Stimulated activated CD4-positive, alpha-beta T cell treated with anti-CD3 and anti-CD28 coated beads, Interleukin-15, amount 100 ng/mL, for 48 hours (primary cell): ENCODE data around the gene SAMD11.

Experiments
- DNase-seq, 2 donors: peaks; one replicate each; pipeline ENCODE4 v3.0.0-alpha.2; 2020; ENCODE audit warnings: low read depth in 2 of 2

The SAMD11 gene

DNA sequence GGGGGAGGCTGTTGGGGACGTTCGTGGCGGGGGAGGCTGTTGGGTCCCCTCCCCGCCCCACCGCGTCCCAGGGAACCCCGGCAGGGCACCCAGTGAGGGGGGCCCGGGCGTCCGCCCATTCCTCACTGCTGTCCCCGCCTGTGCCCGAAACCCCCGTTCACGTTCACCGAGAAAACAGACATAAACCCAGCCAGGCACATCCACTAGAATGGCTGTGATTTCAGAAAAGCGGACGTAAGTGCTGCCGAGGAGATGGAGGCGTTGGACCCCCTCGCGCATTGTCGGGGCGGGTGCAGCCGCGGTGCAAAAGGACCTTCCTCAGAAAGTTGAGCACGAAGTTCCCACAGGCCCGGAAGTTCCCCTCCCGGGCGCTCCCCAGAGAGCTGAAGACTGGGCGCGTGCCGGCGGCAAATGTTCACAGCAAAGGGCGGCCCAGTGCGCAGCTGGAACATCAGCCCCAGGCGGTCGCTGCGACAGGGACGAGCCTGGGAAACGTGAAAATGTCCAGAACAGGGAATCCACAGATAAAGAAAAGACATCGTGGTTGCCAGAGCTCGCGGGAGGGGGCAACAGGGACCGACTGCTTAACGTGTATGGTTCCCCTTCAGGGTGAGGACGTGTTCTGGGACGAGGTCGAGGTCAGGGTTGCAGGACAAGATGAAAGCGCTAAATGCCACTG lies 18.5 kb upstream of the SAMD11 start:
- no peak for DNase-seq

GRCh38 chr1:905811-906599 lies 17.7 kb upstream of the SAMD11 start:
- no peak for DNase-seq

GRCh38 chr1:906600-907420 lies 16.9 kb upstream of the SAMD11 start:
- DNase-seq: no peak

DNA sequence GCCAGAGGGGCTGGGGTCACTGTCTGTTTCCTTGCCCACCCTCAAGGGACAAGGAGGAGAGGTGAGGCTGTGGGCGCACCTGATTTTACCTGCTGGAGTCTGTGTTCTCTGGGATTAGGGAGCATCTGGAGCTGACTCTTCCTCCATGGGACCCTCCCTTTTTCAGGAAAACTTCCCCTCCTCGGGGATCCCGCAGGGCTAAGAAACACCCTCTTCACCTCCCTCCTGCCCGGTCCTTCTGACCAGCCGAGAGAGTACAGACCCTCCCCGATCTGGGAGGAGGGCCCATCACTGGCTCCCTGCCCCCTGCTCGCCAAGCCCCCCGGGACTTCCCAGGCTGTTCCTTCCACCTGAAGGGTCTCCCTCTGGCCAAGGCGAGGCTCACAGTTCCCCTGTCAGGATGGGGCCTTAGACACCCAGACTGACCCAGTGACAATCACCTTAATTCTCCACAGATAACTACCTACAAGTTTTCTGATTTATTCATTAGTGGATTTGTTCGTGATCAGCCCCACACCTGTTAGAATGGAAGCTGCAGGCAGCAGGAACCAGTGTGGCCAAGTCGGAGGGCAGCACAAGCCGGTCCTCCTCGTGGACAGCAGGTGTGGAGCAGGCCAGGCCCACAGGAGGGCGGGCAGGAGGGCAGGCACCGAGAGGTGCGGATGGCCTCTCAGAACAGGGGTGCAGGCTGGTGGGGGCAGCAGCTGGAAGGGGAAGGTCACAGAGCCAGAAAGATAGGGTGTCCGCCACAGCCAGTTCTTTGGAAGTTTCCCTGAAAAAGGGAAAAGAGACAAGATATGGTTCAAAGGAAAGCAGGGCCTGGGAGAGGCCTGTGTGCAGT lies 15.9 kb upstream of the SAMD11 start:
- DNase-seq: no peak

DNA sequence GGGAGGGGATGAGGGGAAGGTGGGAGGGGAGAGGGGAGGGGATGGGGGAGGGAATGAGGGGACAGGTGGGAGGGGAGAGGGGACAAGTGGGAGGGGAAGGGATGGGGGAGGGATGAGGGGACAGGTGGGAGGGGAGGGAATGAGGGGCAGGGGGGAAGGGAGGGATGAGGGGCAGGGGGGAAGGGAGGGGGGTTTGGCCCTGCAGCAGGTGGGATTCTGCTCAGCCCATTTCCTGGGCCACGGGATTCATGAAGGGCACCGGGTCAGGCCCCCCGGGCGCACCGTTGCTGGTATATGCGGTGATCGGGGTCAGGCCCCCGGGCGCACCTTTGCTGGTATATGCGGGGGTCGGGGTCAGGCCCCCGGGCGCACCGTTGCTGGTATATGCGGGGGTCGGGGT lies 15.1 kb upstream of the SAMD11 start:
- no peak for DNase-seq

DNA sequence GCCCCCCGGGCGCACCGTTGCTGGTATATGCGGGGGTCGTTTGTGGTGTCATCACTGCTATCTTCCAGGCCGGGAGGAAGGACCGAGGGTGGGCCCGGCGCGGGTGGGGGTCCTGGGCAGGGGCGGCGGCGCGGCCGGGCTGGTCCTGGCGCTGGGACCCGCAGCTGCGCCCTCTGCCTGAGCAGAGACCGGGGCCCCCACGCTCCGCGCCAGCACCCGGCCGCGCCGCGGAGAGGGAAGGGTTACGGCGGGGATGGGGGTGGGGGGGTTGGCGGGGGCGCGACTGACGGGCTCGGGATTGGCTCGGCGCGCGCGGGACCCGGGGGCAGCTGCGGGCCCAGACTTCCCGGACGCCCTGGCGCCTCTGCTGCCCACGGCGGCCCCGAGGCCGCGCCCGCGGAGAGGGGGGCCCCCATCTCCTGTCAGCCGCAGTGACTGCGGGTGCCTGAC lies 13.8 kb upstream of the SAMD11 start:
- no peak for DNase-seq

GRCh38 chr1:910311-910880 lies 13.3 kb upstream of the SAMD11 start:
- no peak for DNase-seq

DNA sequence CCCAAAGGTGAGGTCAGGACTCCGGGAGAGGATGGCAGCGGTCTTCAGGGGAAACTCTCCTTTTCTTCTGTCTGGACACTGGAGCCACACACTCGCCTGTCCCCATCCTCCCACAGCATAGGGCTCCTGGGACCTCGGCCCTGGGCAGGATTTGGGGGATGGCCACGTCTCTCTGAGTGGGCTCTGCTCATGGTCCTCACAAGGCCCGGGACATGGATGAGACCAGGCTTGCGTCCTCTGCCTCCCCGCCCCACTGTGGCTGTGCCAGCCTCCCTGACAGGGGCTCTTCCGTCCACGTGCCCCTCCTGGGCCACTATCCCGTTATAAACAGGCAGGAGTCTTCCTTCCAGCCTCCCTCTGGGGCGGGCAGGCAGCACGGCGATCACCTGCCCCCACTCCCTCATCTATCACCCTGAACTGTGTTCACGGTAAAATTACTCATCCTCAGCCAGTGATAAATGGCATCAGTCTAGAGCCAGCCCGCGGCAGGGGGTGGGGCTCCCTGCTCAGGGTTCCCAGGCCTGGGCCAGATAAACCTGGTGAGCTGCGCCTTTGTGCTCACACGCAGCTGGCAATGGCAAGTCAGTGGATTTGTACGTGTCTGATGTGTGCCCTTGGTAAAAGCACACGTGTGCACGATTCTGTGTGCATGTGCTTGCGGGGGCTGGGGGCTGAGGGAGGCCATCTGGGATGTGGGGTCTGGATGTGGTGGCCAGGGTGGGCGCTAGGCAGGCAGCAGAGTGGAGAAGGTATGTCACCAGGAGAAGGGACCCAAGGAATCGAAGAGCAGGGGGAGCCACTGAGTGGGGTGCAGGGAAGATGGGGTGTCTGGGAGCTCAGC lies 12.6 kb upstream of the SAMD11 start:
- no peak for DNase-seq

- no peak for DNase-seq
These were observed 11.6 kb upstream of the SAMD11 start for GRCh38 chr1:911875-912739.

DNA sequence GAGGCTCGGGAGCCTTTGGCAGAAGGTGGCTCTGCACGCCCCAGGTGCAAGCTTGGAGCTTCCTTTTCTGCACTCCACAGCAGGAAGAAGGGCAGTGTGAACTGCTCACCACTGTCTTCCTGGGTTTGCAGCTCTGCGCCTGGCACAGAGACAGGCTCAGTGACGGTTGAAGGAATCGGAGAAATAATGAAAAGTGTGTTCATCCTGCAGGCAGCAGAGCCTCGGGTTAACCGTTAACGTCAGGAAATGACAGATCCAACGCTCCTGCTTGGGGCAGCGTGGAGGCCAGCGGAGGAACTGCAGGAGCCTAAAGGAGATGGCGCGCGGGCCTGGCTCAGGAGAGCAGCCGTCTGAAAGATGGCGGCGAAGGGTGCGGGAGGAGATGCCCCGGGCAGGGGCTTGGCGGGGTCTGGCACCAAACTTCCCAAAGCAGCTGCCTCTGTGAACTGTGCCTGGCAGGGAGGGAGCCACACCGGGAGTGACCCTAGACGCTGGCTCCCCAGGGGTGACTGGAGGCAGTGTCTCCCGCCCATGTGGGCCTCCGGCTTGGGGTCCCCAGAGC lies 10.9 kb upstream of the SAMD11 start:
- DNase-seq: no peak

- no peak for DNase-seq
These were observed 10.1 kb upstream of the SAMD11 start for GRCh38 chr1:913491-914130.

GRCh38 chr1:914131-914890 lies 9.4 kb upstream of the SAMD11 start:
- DNase-seq: no peak

DNA sequence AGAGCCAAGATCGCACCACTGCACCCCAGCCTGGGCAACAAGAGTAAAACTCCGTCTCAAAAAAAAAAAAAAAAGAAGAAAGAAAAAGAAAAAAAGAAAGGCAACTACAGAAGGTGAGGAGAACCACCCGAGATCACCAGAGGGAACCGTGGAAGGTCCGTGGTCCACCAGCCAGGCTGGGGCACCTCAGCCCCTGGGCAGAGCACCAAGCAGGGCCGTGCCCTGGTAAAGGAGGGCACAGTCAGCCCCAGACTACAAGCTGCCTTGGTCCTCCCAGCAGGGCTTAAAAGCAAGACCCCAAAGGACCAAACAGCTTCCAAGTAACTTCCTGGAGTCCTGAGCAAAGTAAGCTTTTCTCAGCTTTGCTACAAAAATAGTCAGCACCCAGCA lies 8.8 kb upstream of the SAMD11 start:
- no peak for DNase-seq

GRCh38 chr1:915295-916172 lies 8.2 kb upstream of the SAMD11 start:
- DNase-seq: no peak

DNA sequence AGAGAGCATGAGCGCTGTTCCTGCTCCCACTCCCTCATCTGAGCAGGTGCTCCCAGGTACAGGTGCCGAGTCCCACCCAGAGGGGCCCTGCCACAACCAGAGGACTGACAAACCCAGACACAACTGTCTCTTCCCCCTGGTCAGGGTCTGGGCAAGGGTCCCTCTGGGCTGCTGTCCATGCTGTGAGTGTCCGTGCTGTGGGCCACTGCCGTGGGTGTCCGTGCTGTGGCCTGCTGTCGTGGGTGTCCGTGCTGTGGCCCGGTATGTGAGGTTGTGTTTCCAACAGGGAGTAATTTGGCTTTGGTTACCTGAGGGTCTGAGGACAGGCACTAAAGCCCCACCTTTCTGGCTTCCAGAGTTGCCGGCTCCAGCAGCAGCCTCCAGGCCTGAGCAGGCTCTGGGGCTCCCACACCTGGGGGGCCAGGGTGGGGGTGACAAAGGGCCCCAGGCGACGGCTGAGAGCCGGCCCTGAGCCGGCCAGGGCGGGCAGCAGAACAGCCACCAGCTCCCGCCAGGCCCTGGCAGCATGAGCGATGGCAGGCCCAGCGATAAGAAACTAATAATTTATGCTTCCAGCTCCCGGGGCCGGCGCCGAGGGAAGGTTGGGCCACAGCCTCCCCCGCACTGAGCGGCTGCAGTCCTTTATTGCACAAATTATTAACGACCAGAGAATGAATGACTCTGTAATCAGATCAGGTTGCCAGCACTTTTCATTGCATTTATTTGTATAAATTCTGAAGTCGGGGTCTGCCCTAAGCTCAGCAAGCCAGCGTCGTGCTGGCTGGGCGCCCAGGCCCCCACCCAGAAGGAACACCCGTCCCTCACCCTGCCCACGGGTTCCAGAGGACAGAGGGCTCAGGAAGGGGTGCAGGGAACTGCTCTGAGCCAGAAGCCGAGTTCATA lies 7.3 kb upstream of the SAMD11 start:
- no peak for DNase-seq

GRCh38 chr1:917076-917459 lies 6.7 kb upstream of the SAMD11 start:
- DNase-seq: no peak
